Endothelial cell of umbilical vein (primary cell): ENCODE data around the gene COL23A1. TPM values are rescaled to one million over a fixed set of nuclear protein-coding genes. Genes with fewer than 3 reads are reported as not detected.

ENCODE experiments used
- BruUV-seq: library from RNA; stranded (reverse); fragments of 400-500 nt; replicated peaks from 2 replicates; lab custom pipeline; 2021; lab: Mats Ljungman, UMichigan
- CTCF ChIA-PET: fragments of 300-600, 350-600 bp; sonication (Branson Sonifier 250); formaldehyde crosslinking; loops from one replicate; lab custom pipeline; 2021; ENCODE audit warnings: antibody characterized with exemption, inconsistent platforms; lab: Charles Lee
- POLR2A ChIA-PET: fragments of 300-600, 350-600 bp; sonication (Branson Sonifier 250); formaldehyde crosslinking; loops from one replicate; lab custom pipeline; 2021; ENCODE audit warnings: antibody characterized with exemption, inconsistent platforms; lab: Charles Lee
- DNase-seq: peaks from one replicate; pipeline ENCODE4 v3.0.0-alpha.2; 2011; ENCODE audit warnings: low read depth, low spot score
- FAIRE-seq: peaks from 2 replicates; lab custom pipeline; 2011; peaks lifted over from hg19 to GRCh38; lab: Jason Lieb, UNC
- H2AFZ ChIP-seq: 2 replicates; pipeline ENCODE4 v1.6.0; 2012; ENCODE audit warnings: low read depth, low read length, control low read depth, inconsistent platforms
- H3K27ac ChIP-seq: 2 replicates; pipeline ENCODE4 v1.5.1; 2011; ENCODE audit warnings: low read depth, mild to moderate bottlenecking, control low read depth, low read length, moderate library complexity; ENCODE audit not compliant: insufficient read depth
- H3K27me3 ChIP-seq, 2 experiments: 2 replicates each; pipeline versions ENCODE4 v1.6.0 to v1.6.1; 2011; ENCODE audit warnings: low read length in 2 of 2, mixed read lengths in 1 of 2; ENCODE audit not compliant: control insufficient read depth in 2 of 2, insufficient read depth in 2 of 2
- H3K36me3 ChIP-seq, 2 experiments: 2 replicates in 1 of 2; 3 replicates in 1 of 2; pipeline ENCODE4 v1.5.1; 2011; ENCODE audit warnings: low read length in 2 of 2, mild to moderate bottlenecking in 1 of 2, moderate library complexity in 1 of 2; ENCODE audit not compliant: control insufficient read depth in 2 of 2, insufficient read depth in 2 of 2; ENCODE audit errors: extremely low read depth in 1 of 2
- H3K4me1 ChIP-seq: 3 replicates; pipeline ENCODE4 v1.5.1; 2011; ENCODE audit warnings: mild to moderate bottlenecking, low read length; ENCODE audit not compliant: control insufficient read depth, insufficient read depth; ENCODE audit errors: extremely low read depth
- H3K4me2 ChIP-seq: 2 replicates; pipeline ENCODE4 v1.6.1; 2011; ENCODE audit warnings: low read length, control low read depth, mixed read lengths; ENCODE audit not compliant: insufficient read depth
- H3K4me3 ChIP-seq, 3 experiments: fragments of 200-600 bp in 1 of 3; sonication (generic), shearing (Covaris generic) in 1 of 3; replicated peaks in 1 of 3; 2 replicates each; pipeline ENCODE4 v1.5.1; 2011 to 2016; ENCODE audit warnings: control low read depth in 3 of 3, low read length in 3 of 3, mild to moderate bottlenecking in 2 of 3, inconsistent platforms in 1 of 3, low read depth in 1 of 3, moderate library complexity in 1 of 3; ENCODE audit not compliant: insufficient read depth in 1 of 3
- H3K79me2 ChIP-seq: 2 replicates; pipeline ENCODE4 v1.6.0; 2012; ENCODE audit warnings: low read length, inconsistent platforms; ENCODE audit not compliant: control insufficient read depth, insufficient read depth
- H3K9ac ChIP-seq: replicated peaks from 2 replicates; pipeline ENCODE3; 2011; ENCODE audit warnings: low read length, control low read depth; ENCODE audit not compliant: insufficient read depth; ENCODE audit errors: extremely low read depth
- H3K9me1 ChIP-seq: replicated peaks from 3 replicates; pipeline ENCODE4 v1.6.0; 2011; ENCODE audit warnings: mild to moderate bottlenecking, low read length; ENCODE audit not compliant: control insufficient read depth, insufficient read depth; ENCODE audit errors: extremely low read depth
- H3K9me3 ChIP-seq: replicated peaks from 2 replicates; pipeline ENCODE4 v1.5.1; 2012; ENCODE audit warnings: low read length, inconsistent platforms; ENCODE audit not compliant: control insufficient read depth, insufficient read depth
- H4K20me1 ChIP-seq: replicated peaks from 2 replicates; pipeline ENCODE3; 2011; ENCODE audit warnings: mild to moderate bottlenecking, low read length; ENCODE audit not compliant: control insufficient read depth, insufficient read depth; ENCODE audit errors: extremely low read depth
- CTCF ChIP-seq, 2 donors: IDR thresholded peaks; 1 replicate in 1 of 2; 2 replicates in 1 of 2; pipeline ENCODE4 v1.5.1; 2011; ENCODE audit warnings: low read length in 2 of 2, mild to moderate bottlenecking in 2 of 2, moderate library complexity in 2 of 2, control low read depth in 1 of 2, inconsistent platforms in 1 of 2, low read depth in 1 of 2; ENCODE audit not compliant: insufficient read depth in 1 of 2; ENCODE audit errors: extremely low read depth in 1 of 2
- EZH2 ChIP-seq: IDR thresholded peaks from 2 replicates; pipeline ENCODE4 v1.6.1; 2012; ENCODE audit warnings: borderline replicate concordance, low read depth, mild to moderate bottlenecking, moderate library complexity, low read length, inconsistent platforms; ENCODE audit not compliant: severe bottlenecking
- FOS ChIP-seq: IDR thresholded peaks from 2 replicates; pipeline ENCODE4 v1.6.1; 2011; ENCODE audit warnings: mild to moderate bottlenecking, low read length, moderate library complexity, borderline replicate concordance; ENCODE audit not compliant: insufficient read depth
- GATA2 ChIP-seq: IDR thresholded peaks from 2 replicates; pipeline ENCODE4 v1.7.0; 2011; ENCODE audit warnings: low read depth, mild to moderate bottlenecking, moderate library complexity, mixed read lengths, low read length; ENCODE audit not compliant: insufficient read length, insufficient read depth
- JUN ChIP-seq: IDR thresholded peaks from 2 replicates; pipeline ENCODE4 v1.6.1; 2011; ENCODE audit warnings: borderline replicate concordance, low read depth; ENCODE audit not compliant: insufficient read length, insufficient read depth
- MYC ChIP-seq: IDR thresholded peaks from one replicate; pipeline ENCODE4 v1.6.1; 2011; ENCODE audit warnings: mild to moderate bottlenecking, low read depth, low read length
- POLR2A ChIP-seq: IDR thresholded peaks from 2 replicates; pipeline ENCODE4 v1.6.1; 2012; ENCODE audit warnings: low read depth, mild to moderate bottlenecking, control low read depth, low read length
- POLR2AphosphoS5 ChIP-seq: IDR thresholded peaks from 2 replicates; pipeline ENCODE4 v1.6.1; 2012; ENCODE audit warnings: low read depth, mild to moderate bottlenecking, control low read depth, low read length, moderate library complexity; ENCODE audit not compliant: insufficient read depth
- dilution Hi-C: fragments of 300-500 bp; cut with MboI; formaldehyde crosslinking; loops from one replicate; pipeline ENCODE4 v1.15.0; 2019; ENCODE audit warnings: low sequenced_read_pairs; ENCODE audit not compliant: extremely low pct_ligation_motif_present
- intact Hi-C: fragments of 100-400 bp; cut with micrococcal nuclease; formaldehyde crosslinking; loops from one replicate; pipeline ENCODE4 v1.10.0; 2022
- polyA plus RNA-seq, 4 experiments: library from polyadenylated mRNA; depleted of rRNA in 3 of 4; stranded (reverse) in 3 of 4; unstranded in 1 of 4; fragments of >200 nt; gene quantifications; 2 replicates each; pipeline versions ENCODE4 v1.2.1 to v1.2.3, GENCODE V29; 2011 to 2012; ENCODE audit warnings: missing spikeins in 1 of 4
- total RNA-seq: library from RNA; stranded (reverse); gene quantifications from 2 replicates; pipeline ENCODE4 v1.2.3, GENCODE V29; 2021
- TF ChIP-seq, protein P1 (sequence below): IDR thresholded peaks from 2 replicates; pipeline ENCODE4 v1.6.1; 2011; ENCODE audit not compliant: insufficient read depth, insufficient read length

Gene COL23A1
- total and polyA plus RNA-seq, 2 donors (not counting 3 experiments of a cell fraction or from before 2014, with no cell fraction given): not detected

- Histone ChIP-seq H3K79me2 (peaks cover 33% of the 10 kb centered on the region), H2AFZ (peak overlapping the region; percentile 81), H3K27ac (no peak overlapping the region), H3K4me3 (peak overlapping the region in 2 of 3 experiments; percentile 65 to 90), H3K36me3 (peaks cover 8 to 11% of the 10 kb centered on the region in 2 experiments), H3K9me1 (no peaks in the 10 kb centered on the region), H4K20me1 (no peaks in the 10 kb centered on the region), H3K27me3 (no peaks in the 10 kb centered on the region), H3K4me2 (peak overlapping the region; percentile 35), H3K9me3 (no peaks in the 10 kb centered on the region), H3K9ac (peak overlapping the region; percentile 82), H3K4me1 (peaks cover 16% of the 10 kb centered on the region)
- DNase-seq (no peak), FAIRE-seq (peak; percentile 8)
- no TSS peak for BruUV-seq
- ChIA-PET CTCF (no interaction called here), POLR2A (no interaction called here)
- dilution Hi-C loops: no loop called here
- intact Hi-C loops: loop anchor here (2.0 kb wide), 1 partner anchor 28 kb away; the partner anchor contains the start of gene HNRNPAB
- TF ChIP-seq GATA2 (no peak), CTCF (IDR thresholded peaks at IDR 0.05; ENCODE audit: extremely low read depth in 1 of 2, insufficient read depth in 1 of 2, low read depth in 1 of 2, low read length in 2 of 2) (no peak), EZH2 (no peak), POLR2A (no peak), JUN (no peak), FOS (no peak), MYC (no peak), POLR2AphosphoS5 (no peak)
- TF ChIP-seq, protein P1, sequence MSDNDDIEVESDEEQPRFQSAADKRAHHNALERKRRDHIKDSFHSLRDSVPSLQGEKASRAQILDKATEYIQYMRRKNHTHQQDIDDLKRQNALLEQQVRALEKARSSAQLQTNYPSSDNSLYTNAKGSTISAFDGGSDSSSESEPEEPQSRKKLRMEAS: no peak
Measured at GRCh38 chr5:178232920-178233429, 357.2 kb downstream of the COL23A1 start.
